ENCODE measurements around the gene KLHL36.
A peak's percentile ranks its signal among the peaks of the same experiment; 100 is the strongest.

Gene KLHL36

GRCh38 chr16:84633622-84634021, 14.7 kb upstream of the KLHL36 start:
- no peak for TF ChIP-seq CTCF (conservative IDR thresholded peaks at IDR 0.05; ENCODE audit: low read depth, low read length)
- peak overlapping the region; percentile 0 for H3K4me3 ChIP-seq (ENCODE audit: low read depth, low read length)
- DNase-seq (ENCODE audit: low read depth), result peak; percentile 84

- TF ChIP-seq CTCF (conservative IDR thresholded peaks at IDR 0.05; ENCODE audit: low read depth, low read length), result no peak
- no peak for DNase-seq (ENCODE audit: low read depth)
- no peak overlapping the region for H3K4me3 ChIP-seq (ENCODE audit: low read depth, low read length)
Observed at GRCh38 chr16:84635702-84636101, 12.6 kb upstream of the KLHL36 start.

- H3K4me3 ChIP-seq (ENCODE audit: low read depth, low read length), result no peak overlapping the region
- TF ChIP-seq CTCF (conservative IDR thresholded peaks at IDR 0.05; ENCODE audit: low read depth, low read length), result no peak
- DNase-seq (ENCODE audit: low read depth), result no peak
Observed at GRCh38 chr16:84637709-84638108, 10.6 kb upstream of the KLHL36 start.

GRCh38 chr16:84638231-84638806, 10.0 kb upstream of the KLHL36 start:
- H3K4me3 ChIP-seq (ENCODE audit: low read depth, low read length), result no peak overlapping the region
- no peak for DNase-seq (ENCODE audit: low read depth)
- no peak for TF ChIP-seq CTCF (conservative IDR thresholded peaks at IDR 0.05; ENCODE audit: low read depth, low read length)

- DNase-seq (ENCODE audit: low read depth), result no peak
- H3K4me3 ChIP-seq (ENCODE audit: low read depth, low read length), result no peak overlapping the region
- TF ChIP-seq CTCF (conservative IDR thresholded peaks at IDR 0.05; ENCODE audit: low read depth, low read length), result no peak
Observed at GRCh38 chr16:84640145-84640544, 8.2 kb upstream of the KLHL36 start.

- no peak overlapping the region for H3K4me3 ChIP-seq (ENCODE audit: low read depth, low read length)
- TF ChIP-seq CTCF (conservative IDR thresholded peaks at IDR 0.05; ENCODE audit: low read depth, low read length), result no peak
- DNase-seq (ENCODE audit: low read depth), result no peak
Observed at GRCh38 chr16:84641643-84642358, 6.5 kb upstream of the KLHL36 start.

- peak; percentile 82 for DNase-seq (ENCODE audit: low read depth)
- no peak overlapping the region for H3K4me3 ChIP-seq (ENCODE audit: low read depth, low read length)
- no peak for TF ChIP-seq CTCF (conservative IDR thresholded peaks at IDR 0.05; ENCODE audit: low read depth, low read length)
Observed at GRCh38 chr16:84643180-84643583, 5.1 kb upstream of the KLHL36 start.

All from choroid plexus epithelial cell (primary cell).